ENCODE data around the gene CACNA1B. TPM values are rescaled to one million over a fixed set of nuclear protein-coding genes. Genes with fewer than 3 reads are reported as not detected.

CACNA1B gene
- total RNA-seq, 2 donors from 2014 or later, result 0.19 to 0.42 TPM

DNA sequence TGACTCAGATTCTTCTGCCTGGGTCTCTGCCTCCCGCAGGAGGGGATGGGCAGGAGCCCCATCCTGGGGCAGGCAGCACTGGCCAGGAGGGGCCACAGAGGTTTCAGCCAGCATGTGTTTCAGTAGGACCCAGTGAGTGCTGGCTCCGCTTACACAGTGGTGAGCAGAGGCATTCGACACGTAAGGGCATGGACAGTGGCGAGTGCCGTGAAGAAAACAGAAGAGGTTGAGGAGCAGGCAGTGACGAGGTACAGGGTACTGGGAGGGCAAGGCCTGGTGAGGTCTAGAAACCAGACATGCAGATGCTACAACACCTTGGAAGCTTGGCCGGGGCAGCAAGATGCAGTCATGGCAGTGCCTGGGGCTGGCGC, 41.5 kb downstream of the CACNA1B start:
- no peak overlapping the region for H3K27ac ChIP-seq
- no peaks in the 10 kb centered on the region for H3K36me3 ChIP-seq
- no peaks in the 10 kb centered on the region for H3K9me3 ChIP-seq
- intact Hi-C loops (cut with DNase I), result no loop called here
- H3K27me3 ChIP-seq, result no peaks in the 10 kb centered on the region
- no peak for DNase-seq
- no peak for TF ChIP-seq CTCF (IDR thresholded peaks at IDR 0.05)
- no peaks in the 10 kb centered on the region for H3K4me1 ChIP-seq
- H3K9ac ChIP-seq (ENCODE audit: low read depth in 2 of 2, low read length in 2 of 2), result no peak overlapping the region
- no peak overlapping the region for H3K4me3 ChIP-seq

DNA sequence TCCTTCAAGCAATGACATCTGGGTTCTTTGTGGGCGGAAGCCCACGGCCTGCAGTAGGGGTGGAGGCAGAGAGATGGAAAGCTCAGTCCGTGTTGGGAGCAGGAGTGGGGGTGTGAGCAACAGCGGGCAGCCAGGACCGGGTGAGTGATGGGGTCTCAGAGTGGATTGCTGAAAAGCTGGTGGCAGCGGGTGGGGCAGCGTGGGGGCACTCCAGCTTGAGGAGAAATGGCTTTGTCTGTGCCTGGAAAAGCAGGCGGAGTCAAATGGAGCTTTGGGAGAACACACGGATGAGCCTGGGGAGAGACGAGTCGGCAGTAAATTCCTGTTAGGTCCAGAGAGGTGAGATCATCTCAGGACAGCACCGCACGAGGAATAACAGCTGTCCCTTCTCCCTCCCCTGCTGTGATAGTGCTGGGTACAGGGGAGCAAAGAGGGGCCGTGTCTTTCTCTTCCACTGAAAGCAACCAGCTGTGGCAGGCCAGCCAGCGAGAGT, 42.1 kb downstream of the CACNA1B start:
- Histone ChIP-seq H3K27ac (no peak overlapping the region), H3K27me3 (no peaks in the 10 kb centered on the region), H3K9me3 (no peaks in the 10 kb centered on the region), H3K9ac (ENCODE audit: low read depth in 2 of 2, low read length in 2 of 2) (no peak overlapping the region), H3K4me1 (no peaks in the 10 kb centered on the region), H3K36me3 (no peaks in the 10 kb centered on the region), H3K4me3 (no peak overlapping the region)
- DNase-seq, result no peak
- intact Hi-C loops (cut with DNase I), result no loop called here
- TF ChIP-seq CTCF (IDR thresholded peaks at IDR 0.05), result no peak

GRCh38 chr9:137920753-137921152, 43.2 kb downstream of the CACNA1B start:
- Histone ChIP-seq H3K4me1 (no peaks in the 10 kb centered on the region), H3K27ac (no peak overlapping the region), H3K27me3 (no peaks in the 10 kb centered on the region), H3K9ac (ENCODE audit: low read depth in 2 of 2, low read length in 2 of 2) (no peak overlapping the region), H3K9me3 (no peaks in the 10 kb centered on the region), H3K4me3 (no peak overlapping the region), H3K36me3 (no peaks in the 10 kb centered on the region)
- DNase-seq, result no peak
- intact Hi-C loops (cut with DNase I), result no loop called here
- no peak for TF ChIP-seq CTCF (IDR thresholded peaks at IDR 0.05)

DNA sequence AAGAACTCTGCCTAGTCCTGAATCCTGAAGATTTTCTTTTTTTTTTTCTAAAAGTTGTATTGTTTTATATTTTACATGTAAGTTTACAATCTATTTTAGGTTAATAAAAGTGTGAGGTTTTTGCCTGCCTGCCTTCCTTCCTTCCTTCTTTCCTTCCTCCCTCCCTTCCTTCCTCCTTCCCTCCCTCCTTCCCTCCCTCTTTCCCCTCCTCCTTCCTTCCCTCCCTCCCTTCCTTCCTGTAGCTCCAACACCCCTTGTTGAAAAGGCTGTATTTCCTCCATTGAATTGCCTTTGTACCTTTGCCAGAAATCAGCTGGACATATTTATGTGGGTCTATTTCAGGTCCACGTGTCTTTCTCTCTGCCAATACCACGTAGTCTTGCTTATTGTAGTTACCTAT, 46.6 kb downstream of the CACNA1B start:
- no peak for DNase-seq
- intact Hi-C loops (cut with DNase I), result no loop called here
- Histone ChIP-seq H3K27me3 (no peaks in the 10 kb centered on the region), H3K27ac (no peak overlapping the region), H3K4me3 (no peak overlapping the region), H3K9me3 (no peaks in the 10 kb centered on the region), H3K9ac (ENCODE audit: low read depth in 2 of 2, low read length in 2 of 2) (no peak overlapping the region), H3K4me1 (no peaks in the 10 kb centered on the region), H3K36me3 (no peaks in the 10 kb centered on the region)
- TF ChIP-seq CTCF (IDR thresholded peaks at IDR 0.05), result no peak

GRCh38 chr9:137924761-137925369, 47.3 kb downstream of the CACNA1B start:
- Histone ChIP-seq H3K9me3 (no peaks in the 10 kb centered on the region), H3K4me3 (no peak overlapping the region), H3K27me3 (no peaks in the 10 kb centered on the region), H3K27ac (no peak overlapping the region), H3K4me1 (no peaks in the 10 kb centered on the region), H3K36me3 (no peaks in the 10 kb centered on the region), H3K9ac (ENCODE audit: low read depth in 2 of 2, low read length in 2 of 2) (no peak overlapping the region)
- intact Hi-C loops (cut with DNase I), result no loop called here
- DNase-seq, result no peak
- no peak for TF ChIP-seq CTCF (IDR thresholded peaks at IDR 0.05)

Measured in colonic mucosa (tissue), 4 donors.